Measurements from ENCODE around the gene ZNF778. TPM values are rescaled to one million over a fixed set of nuclear protein-coding genes. Genes with fewer than 3 reads are reported as not detected.
A peak's percentile ranks its signal among the peaks of the same experiment; 100 is the strongest.

Gene ZNF778
- total and polyA plus RNA-seq, 2 of the 13 experiments (the other 11 are each of a cell fraction or from before 2014, with no cell fraction given), result 3.8 to 7.2 TPM

DNA sequence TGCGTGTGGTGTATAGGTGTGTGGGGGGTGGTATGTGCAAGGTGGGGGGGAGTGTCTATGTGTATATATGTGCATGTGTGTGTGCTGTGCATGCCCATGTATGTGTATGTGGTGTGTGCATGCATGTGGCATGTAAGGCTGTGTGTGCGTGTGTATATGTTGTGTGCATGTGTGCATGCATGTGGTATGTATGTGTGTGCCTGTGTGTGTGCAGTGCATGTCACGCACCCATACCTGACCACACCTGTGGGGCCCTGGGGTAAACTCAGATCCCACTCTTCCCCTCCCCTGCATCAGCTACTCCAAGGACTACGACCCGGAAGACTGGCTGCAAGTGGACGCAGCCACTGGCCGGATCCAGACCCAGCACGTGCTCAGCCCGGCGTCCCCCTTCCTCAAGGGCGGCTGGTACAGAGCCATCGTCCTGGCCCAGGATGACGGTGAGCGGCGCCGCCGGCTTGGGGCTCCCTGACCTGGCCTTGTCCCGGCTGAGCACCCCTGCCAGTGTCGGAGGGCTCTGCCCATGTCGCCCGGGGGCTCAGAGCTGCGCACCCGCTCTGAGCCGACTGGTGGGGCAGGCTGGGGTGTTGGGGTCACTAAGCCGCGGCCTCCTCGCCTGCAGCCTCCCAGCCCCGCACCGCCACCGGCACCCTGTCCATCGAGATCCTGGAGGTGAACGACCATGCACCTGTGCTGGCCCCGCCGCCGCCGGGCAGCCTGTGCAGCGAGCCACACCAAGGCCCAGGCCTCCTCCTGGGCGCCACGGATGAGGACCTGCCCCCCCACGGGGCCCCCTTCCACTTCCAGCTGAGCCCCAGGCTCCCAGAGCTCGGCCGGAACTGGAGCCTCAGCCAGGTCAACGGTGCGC is 26.2 kb upstream of the ZNF778 start (continued):
- TF ChIP-seq ZNF816 (CRISPR knock-in tag; IDR thresholded peaks at IDR 0.05; ENCODE audit: borderline replicate concordance) (no peak), ZNF543 (CRISPR knock-in tag; IDR thresholded peaks at IDR 0.05) (no peak), ZNF644 (CRISPR knock-in tag; IDR thresholded peaks at IDR 0.05; ENCODE audit: low read depth) (no peak), CBX1 (IDR thresholded peaks at IDR 0.05; ENCODE audit: low read depth) (no peak), BRF2 (CRISPR knock-in tag; IDR thresholded peaks at IDR 0.05) (no peak), SMARCC2 (IDR thresholded peaks at IDR 0.05) (no peak), ZNF720 (CRISPR knock-in tag; IDR thresholded peaks at IDR 0.05) (0 out of 2 replicates have a peak, but pooled peaks have one; percentile 14), SIN3B (IDR thresholded peaks at IDR 0.05; ENCODE audit: low read length) (no peak), HMG20A (CRISPR knock-in tag; IDR thresholded peaks at IDR 0.05; ENCODE audit: borderline replicate concordance) (no peak), HMGA1 (CRISPR knock-in tag; conservative IDR thresholded peaks at IDR 0.05) (no peak), ISL2 (CRISPR knock-in tag; IDR thresholded peaks at IDR 0.05) (no peak), ATAD3A (CRISPR knock-in tag; IDR thresholded peaks at IDR 0.05) (no peak), EZH2 (conservative IDR thresholded peaks at IDR 0.05; ENCODE audit: low read depth, low read length) (no peak), ZBTB8A (CRISPR knock-in tag; IDR thresholded peaks at IDR 0.05; ENCODE audit: borderline replicate concordance, low read depth) (no peak), ZNF292 (CRISPR knock-in tag; IDR thresholded peaks at IDR 0.05; ENCODE audit: borderline replicate concordance, low read depth) (0 out of 2 replicates have a peak, but pooled peaks have one; percentile 9), ZFP90 (CRISPR knock-in tag; IDR thresholded peaks at IDR 0.05; ENCODE audit: borderline replicate concordance) (0 out of 2 replicates have a peak, but pooled peaks have one; percentile 14), ZNF703 (CRISPR knock-in tag; IDR thresholded peaks at IDR 0.05; ENCODE audit: borderline replicate concordance) (no peak), SIX1 (CRISPR knock-in tag; IDR thresholded peaks at IDR 0.05; ENCODE audit: borderline replicate concordance) (no peak), PTBP1 (IDR thresholded peaks at IDR 0.05; ENCODE audit: low read depth, low read length, poor library complexity, severe bottlenecking) (no peak)
- TF ChIP-seq, protein P1, sequence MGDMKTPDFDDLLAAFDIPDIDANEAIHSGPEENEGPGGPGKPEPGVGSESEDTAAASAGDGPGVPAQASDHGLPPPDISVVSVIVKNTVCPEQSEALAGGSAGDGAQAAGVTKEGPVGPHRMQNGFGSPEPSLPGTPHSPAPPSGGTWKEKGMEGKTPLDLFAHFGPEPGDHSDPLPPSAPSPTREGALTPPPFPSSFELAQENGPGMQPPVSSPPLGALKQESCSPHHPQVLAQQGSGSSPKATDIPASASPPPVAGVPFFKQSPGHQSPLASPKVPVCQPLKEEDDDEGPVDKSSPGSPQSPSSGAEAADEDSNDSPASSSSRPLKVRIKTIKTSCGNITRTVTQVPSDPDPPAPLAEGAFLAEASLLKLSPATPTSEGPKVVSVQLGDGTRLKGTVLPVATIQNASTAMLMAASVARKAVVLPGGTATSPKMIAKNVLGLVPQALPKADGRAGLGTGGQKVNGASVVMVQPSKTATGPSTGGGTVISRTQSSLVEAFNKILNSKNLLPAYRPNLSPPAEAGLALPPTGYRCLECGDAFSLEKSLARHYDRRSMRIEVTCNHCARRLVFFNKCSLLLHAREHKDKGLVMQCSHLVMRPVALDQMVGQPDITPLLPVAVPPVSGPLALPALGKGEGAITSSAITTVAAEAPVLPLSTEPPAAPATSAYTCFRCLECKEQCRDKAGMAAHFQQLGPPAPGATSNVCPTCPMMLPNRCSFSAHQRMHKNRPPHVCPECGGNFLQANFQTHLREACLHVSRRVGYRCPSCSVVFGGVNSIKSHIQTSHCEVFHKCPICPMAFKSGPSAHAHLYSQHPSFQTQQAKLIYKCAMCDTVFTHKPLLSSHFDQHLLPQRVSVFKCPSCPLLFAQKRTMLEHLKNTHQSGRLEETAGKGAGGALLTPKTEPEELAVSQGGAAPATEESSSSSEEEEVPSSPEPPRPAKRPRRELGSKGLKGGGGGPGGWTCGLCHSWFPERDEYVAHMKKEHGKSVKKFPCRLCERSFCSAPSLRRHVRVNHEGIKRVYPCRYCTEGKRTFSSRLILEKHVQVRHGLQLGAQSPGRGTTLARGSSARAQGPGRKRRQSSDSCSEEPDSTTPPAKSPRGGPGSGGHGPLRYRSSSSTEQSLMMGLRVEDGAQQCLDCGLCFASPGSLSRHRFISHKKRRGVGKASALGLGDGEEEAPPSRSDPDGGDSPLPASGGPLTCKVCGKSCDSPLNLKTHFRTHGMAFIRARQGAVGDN (CRISPR knock-in tag; IDR thresholded peaks at IDR 0.05), result peak; percentile 88
- TF ChIP-seq, protein P2, sequence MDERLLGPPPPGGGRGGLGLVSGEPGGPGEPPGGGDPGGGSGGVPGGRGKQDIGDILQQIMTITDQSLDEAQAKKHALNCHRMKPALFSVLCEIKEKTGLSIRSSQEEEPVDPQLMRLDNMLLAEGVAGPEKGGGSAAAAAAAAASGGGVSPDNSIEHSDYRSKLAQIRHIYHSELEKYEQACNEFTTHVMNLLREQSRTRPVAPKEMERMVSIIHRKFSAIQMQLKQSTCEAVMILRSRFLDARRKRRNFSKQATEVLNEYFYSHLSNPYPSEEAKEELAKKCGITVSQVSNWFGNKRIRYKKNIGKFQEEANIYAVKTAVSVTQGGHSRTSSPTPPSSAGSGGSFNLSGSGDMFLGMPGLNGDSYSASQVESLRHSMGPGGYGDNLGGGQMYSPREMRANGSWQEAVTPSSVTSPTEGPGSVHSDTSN (CRISPR knock-in tag; IDR thresholded peaks at IDR 0.05), result no peak
- TF ChIP-seq, protein P3, sequence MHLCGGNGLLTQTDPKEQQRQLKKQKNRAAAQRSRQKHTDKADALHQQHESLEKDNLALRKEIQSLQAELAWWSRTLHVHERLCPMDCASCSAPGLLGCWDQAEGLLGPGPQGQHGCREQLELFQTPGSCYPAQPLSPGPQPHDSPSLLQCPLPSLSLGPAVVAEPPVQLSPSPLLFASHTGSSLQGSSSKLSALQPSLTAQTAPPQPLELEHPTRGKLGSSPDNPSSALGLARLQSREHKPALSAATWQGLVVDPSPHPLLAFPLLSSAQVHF (CRISPR knock-in tag; IDR thresholded peaks at IDR 0.05), result 0 out of 2 replicates have a peak, but pooled peaks have one; percentile 64

Measured in HepG2 (cell line).